ENCODE measurements around the gene INPP5F. TPM values are rescaled to one million over a fixed set of nuclear protein-coding genes. Genes with fewer than 3 reads are reported as not detected.

Gene INPP5F
- total and polyA plus RNA-seq, 4 experiments from 2014 or later, result 3.6 to 10.9 (median 8.0) TPM

DNA sequence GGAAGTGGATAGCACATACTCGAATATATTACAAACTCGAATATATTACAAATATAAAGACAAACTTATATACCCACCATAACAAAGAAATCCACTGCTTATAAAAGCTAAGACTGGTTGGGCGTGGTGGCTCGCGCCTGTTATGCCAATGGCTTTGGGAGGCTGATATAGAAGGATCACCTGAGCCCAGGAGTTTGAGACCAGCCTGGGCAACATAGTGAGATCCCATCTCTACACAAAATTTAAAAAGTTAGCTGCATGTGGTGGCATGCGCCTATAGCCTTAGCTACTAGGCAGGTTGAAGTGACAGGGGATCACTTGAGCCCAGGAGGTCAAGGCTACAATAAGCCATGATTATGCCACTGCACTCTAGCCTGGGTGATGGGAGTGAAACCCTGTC is 126.4 kb downstream of the INPP5F start:
- peaks cover 36 to 56% of the 10 kb centered on the region in 2 donors for H3K36me3 Mint-ChIP-seq
- no peaks in the 10 kb centered on the region for H3K27me3 Mint-ChIP-seq

DNA sequence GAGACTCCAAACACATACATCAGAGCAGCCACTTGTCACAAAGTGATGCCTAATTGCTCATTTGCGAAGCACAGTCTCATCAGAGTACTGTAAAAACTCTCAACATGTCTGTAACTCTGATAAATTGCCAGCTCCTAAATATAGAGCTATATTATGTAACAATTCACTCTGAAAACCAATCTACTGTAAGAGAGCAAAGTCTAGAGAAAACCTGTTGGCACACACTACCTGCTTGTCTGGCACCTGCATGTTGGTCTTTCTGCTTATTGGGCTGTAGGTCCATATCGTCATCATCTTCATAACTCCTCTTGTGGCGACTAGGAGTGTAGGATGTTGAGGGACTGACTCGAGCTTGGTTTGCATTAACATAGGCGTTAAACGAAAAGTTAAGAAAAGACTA is 127.0 kb downstream of the INPP5F start:
- H3K27ac Mint-ChIP-seq, result no peak overlapping the region
- CTCF ChIA-PET (ENCODE audit: partially characterized antibody), result interaction anchor here (0.9 to 1.0 kb wide), 2 partner anchors 8 to 102 kb away, joined by 3 read pairs; no protein-coding TSS in a partner anchor

More for the DNA sequence above, 126.4 kb downstream of the INPP5F start:
- Histone ChIP-seq H3K27me3 (ENCODE audit: insufficient read depth, low read length) (no peaks in the 10 kb centered on the region), H3K36me3 (ENCODE audit: insufficient read depth, low read length) (peaks cover 50% of the 10 kb centered on the region), H3K4me3 (ENCODE audit: low read length in 2 of 2) (no peak overlapping the region), H3K9me3 (ENCODE audit: control insufficient read depth in 1 of 2, low read length in 2 of 2) (no peaks in the 10 kb centered on the region), H3K27ac (ENCODE audit: low read depth, low read length) (no peak overlapping the region), H3K4me1 (ENCODE audit: insufficient read depth, low read length) (no peaks in the 10 kb centered on the region)
- intact Hi-C loops (cut with micrococcal nuclease), result no loop called here
- Mint-ChIP-seq H3K4me3 (no peak overlapping the region), H3K9me3 (no peaks in the 10 kb centered on the region), H3K27ac (peak overlapping the region in 1 of 7 donors; percentile 25), H3K4me1 (peaks cover 0 to 5% (median under 1%) of the 10 kb centered on the region in 4 donors)
- ChIA-PET CTCF (ENCODE audit: partially characterized antibody) (interaction anchor here (0.9 to 1.0 kb wide), 2 partner anchors 9 to 101 kb away, joined by 3 read pairs; no protein-coding TSS in a partner anchor), POLR2A (ENCODE audit: partially characterized antibody) (interaction anchor here (1.2 kb wide), 1 partner anchor 15 kb away, joined by 3 read pairs; no protein-coding TSS in a partner anchor)
- DNase-seq, result no peak

GRCh38 chr10:119853574-119853973 is 127.7 kb downstream of the INPP5F start:
- no peaks in the 10 kb centered on the region for H3K9me3 ChIP-seq (ENCODE audit: control insufficient read depth in 1 of 2, low read length in 2 of 2)
- Mint-ChIP-seq H3K4me1 (peaks cover 0 to 4% (median under 1%) of the 10 kb centered on the region in 4 donors), H3K27ac (peak overlapping the region in 3 of 7 donors; percentile 22 to 35 (median 25)), H3K9me3 (no peaks in the 10 kb centered on the region), H3K27me3 (no peaks in the 10 kb centered on the region), H3K36me3 (peaks cover 33 to 52% of the 10 kb centered on the region in 2 donors), H3K4me3 (no peak overlapping the region)
- CTCF ChIA-PET (ENCODE audit: partially characterized antibody), result no interaction called here
- intact Hi-C loops (cut with micrococcal nuclease), result no loop called here
- peaks cover 44% of the 10 kb centered on the region for H3K36me3 ChIP-seq (ENCODE audit: insufficient read depth, low read length)
- no peak for DNase-seq
- no peak overlapping the region for H3K27ac ChIP-seq (ENCODE audit: low read depth, low read length)
- POLR2A ChIA-PET (ENCODE audit: partially characterized antibody), result no interaction called here
- no peak overlapping the region for H3K4me3 ChIP-seq (ENCODE audit: low read length in 2 of 2)
- H3K4me1 ChIP-seq (ENCODE audit: insufficient read depth, low read length), result no peaks in the 10 kb centered on the region
- no peaks in the 10 kb centered on the region for H3K27me3 ChIP-seq (ENCODE audit: insufficient read depth, low read length)

More for the DNA sequence above, 127.0 kb downstream of the INPP5F start:
- H3K9me3 Mint-ChIP-seq, result no peaks in the 10 kb centered on the region
- Histone ChIP-seq H3K27ac (ENCODE audit: low read depth, low read length) (no peak overlapping the region), H3K9me3 (ENCODE audit: control insufficient read depth in 1 of 2, low read length in 2 of 2) (no peaks in the 10 kb centered on the region), H3K4me1 (ENCODE audit: insufficient read depth, low read length) (no peaks in the 10 kb centered on the region), H3K27me3 (ENCODE audit: insufficient read depth, low read length) (no peaks in the 10 kb centered on the region), H3K36me3 (ENCODE audit: insufficient read depth, low read length) (peaks cover 45% of the 10 kb centered on the region), H3K4me3 (ENCODE audit: low read length in 2 of 2) (no peak overlapping the region)
- POLR2A ChIA-PET (ENCODE audit: partially characterized antibody), result interaction anchor here (1.2 kb wide), 1 partner anchor 15 kb away, joined by 3 read pairs; no protein-coding TSS in a partner anchor
- H3K4me1 Mint-ChIP-seq, result peaks cover 0 to 4% (median under 1%) of the 10 kb centered on the region in 4 donors
- H3K4me3 Mint-ChIP-seq, result no peak overlapping the region
- intact Hi-C loops (cut with micrococcal nuclease), result no loop called here
- DNase-seq, result no peak
- H3K27me3 Mint-ChIP-seq, result no peaks in the 10 kb centered on the region
- H3K36me3 Mint-ChIP-seq, result peaks cover 35 to 55% of the 10 kb centered on the region in 2 donors

DNA sequence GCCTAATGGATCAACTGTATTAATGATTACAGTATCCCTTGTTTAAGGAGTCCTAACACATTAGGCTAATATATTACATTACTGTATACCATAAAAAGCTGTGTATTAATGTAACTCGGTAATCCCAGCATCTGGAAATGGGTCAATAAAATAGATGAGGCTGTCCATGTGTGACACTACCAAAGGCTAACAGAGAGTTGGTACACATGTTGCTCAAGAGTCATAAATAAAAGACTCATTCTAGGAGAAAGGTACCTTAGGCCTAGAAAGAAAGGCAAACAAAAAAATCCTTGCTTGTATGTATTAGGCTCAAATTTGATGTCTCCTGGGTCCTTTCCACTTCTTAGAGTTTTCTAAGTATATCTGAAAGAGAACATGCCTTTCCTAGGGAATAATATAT is 132.2 kb downstream of the INPP5F start:
- peaks cover 17% of the 10 kb centered on the region for H3K36me3 ChIP-seq (ENCODE audit: insufficient read depth, low read length)
- no peak for DNase-seq
- H3K9me3 ChIP-seq (ENCODE audit: control insufficient read depth in 1 of 2, low read length in 2 of 2), result no peaks in the 10 kb centered on the region
- Mint-ChIP-seq H3K4me3 (no peak overlapping the region), H3K27ac (no peak overlapping the region), H3K27me3 (no peaks in the 10 kb centered on the region), H3K36me3 (peaks cover 13 to 32% of the 10 kb centered on the region in 2 donors), H3K4me1 (peaks cover 20 to 40% (median 31%) of the 10 kb centered on the region in 4 donors), H3K9me3 (no peaks in the 10 kb centered on the region)
- no peaks in the 10 kb centered on the region for H3K27me3 ChIP-seq (ENCODE audit: insufficient read depth, low read length)
- CTCF ChIA-PET (ENCODE audit: partially characterized antibody), result interaction anchor here (1.6 to 7.5 kb wide), 5 partner anchors 15 to 250 kb away, joined by 6 to 105 read pairs (median 49); partner anchors contain the start of gene MCMBP
- H3K27ac ChIP-seq (ENCODE audit: low read depth, low read length), result no peak overlapping the region
- intact Hi-C loops (cut with micrococcal nuclease), result no loop called here
- no peak overlapping the region for H3K4me3 ChIP-seq (ENCODE audit: low read length in 2 of 2)
- POLR2A ChIA-PET (ENCODE audit: partially characterized antibody), result interaction anchor here (3.0 kb wide), 1 partner anchor 14 kb away, joined by 27 read pairs; the partner anchor contains the start of gene MCMBP
- peaks cover 28% of the 10 kb centered on the region for H3K4me1 ChIP-seq (ENCODE audit: insufficient read depth, low read length)

DNA sequence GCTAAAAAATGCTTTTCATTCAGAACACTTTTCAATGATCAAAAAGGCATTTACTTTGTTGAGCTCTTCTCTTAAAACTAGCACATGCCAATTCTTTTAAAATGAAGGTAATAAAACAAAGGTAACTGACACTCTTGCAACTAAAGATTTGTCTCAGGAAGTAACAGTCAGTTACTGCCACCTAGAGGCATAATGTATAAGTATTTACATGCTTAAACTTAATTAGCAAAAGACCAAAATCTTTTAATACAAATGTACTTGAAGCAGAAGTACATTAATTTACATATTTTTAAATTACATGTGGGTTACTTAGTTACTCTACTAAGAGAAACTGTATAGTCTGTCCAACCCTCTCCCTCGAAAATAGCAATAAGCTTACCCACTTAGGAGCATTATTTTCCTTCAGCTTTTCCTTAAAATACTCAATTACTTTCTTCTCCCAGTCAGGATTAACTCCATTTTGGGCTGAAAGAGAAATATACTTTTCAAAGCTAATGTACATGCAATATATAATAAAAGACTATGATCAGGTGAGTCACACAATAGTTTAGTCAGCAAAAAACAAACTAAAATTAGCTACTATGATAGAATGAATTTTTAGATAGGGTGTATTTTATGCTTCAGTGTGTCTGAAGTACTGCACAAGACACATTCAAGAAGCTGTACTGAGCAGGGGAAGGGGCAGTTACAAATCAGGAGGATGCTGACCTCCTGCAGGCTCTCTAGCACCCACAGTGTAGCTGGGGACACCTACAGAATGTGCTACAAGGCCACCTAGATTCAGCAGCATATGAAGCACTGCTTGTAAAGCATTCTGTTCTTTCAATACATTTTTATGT is 133.8 kb downstream of the INPP5F start:
- DNase-seq, result peak in 4 of 5 donors; percentile 45 to 52 (median 50)
- no peaks in the 10 kb centered on the region for H3K27me3 Mint-ChIP-seq
- Histone ChIP-seq H3K4me1 (ENCODE audit: insufficient read depth, low read length) (peaks cover 36% of the 10 kb centered on the region), H3K27ac (ENCODE audit: low read depth, low read length) (no peak overlapping the region), H3K9me3 (ENCODE audit: control insufficient read depth in 1 of 2, low read length in 2 of 2) (peaks cover 0 to 4% of the 10 kb centered on the region in 2 donors), H3K36me3 (ENCODE audit: insufficient read depth, low read length) (peaks cover 7% of the 10 kb centered on the region), H3K4me3 (ENCODE audit: low read length in 2 of 2) (no peak overlapping the region), H3K27me3 (ENCODE audit: insufficient read depth, low read length) (no peaks in the 10 kb centered on the region)
- POLR2A ChIA-PET (ENCODE audit: partially characterized antibody), result interaction anchor here (0.9 to 3.0 kb wide), 4 partner anchors 13 to 204 kb away, joined by 3 to 27 read pairs (median 4); partner anchors contain the start of gene MCMBP
- H3K27ac Mint-ChIP-seq, result peak overlapping the region in 6 of 7 donors; percentile 12 to 74 (median 24)
- CTCF ChIA-PET (ENCODE audit: partially characterized antibody), result interaction anchor here (0.6 to 7.5 kb wide), 29 partner anchors 10 to 590 kb away, joined by 3 to 105 read pairs (median 5); partner anchors contain the start of genes BAG3, INPP5F, MCMBP and RGS10
- H3K4me1 Mint-ChIP-seq, result peaks cover 26 to 50% (median 39%) of the 10 kb centered on the region in 4 donors
- peaks cover 19 to 31% of the 10 kb centered on the region in 2 donors for H3K36me3 Mint-ChIP-seq
- peaks cover 0 to 10% (median 5%) of the 10 kb centered on the region in 8 donors for H3K9me3 Mint-ChIP-seq
- no peak overlapping the region for H3K4me3 Mint-ChIP-seq
- intact Hi-C loops (cut with micrococcal nuclease), result loop anchor here (1.0 kb wide), 4 partner anchors 13 to 251 kb away; partner anchors contain the start of gene MCMBP

GRCh38 chr10:119860866-119861607 is 135.2 kb downstream of the INPP5F start:
- ChIA-PET POLR2A (ENCODE audit: partially characterized antibody) (interaction anchor here (4.2 kb wide), 1 partner anchor 11 kb away, joined by 19 read pairs; the partner anchor contains the start of gene MCMBP), CTCF (ENCODE audit: partially characterized antibody) (interaction anchor here (0.7 to 7.5 kb wide), 15 partner anchors 8 to 253 kb away, joined by 3 to 105 read pairs (median 5); partner anchors contain the start of genes BAG3 and MCMBP)
- peaks cover 46% of the 10 kb centered on the region for H3K4me1 ChIP-seq (ENCODE audit: insufficient read depth, low read length)
- H3K36me3 ChIP-seq (ENCODE audit: insufficient read depth, low read length), result peaks cover 7% of the 10 kb centered on the region
- peak overlapping the region in 5 of 7 donors; percentile 9 to 59 (median 15) for H3K27ac Mint-ChIP-seq
- H3K9me3 ChIP-seq (ENCODE audit: control insufficient read depth in 1 of 2, low read length in 2 of 2), result peaks cover 0 to 4% of the 10 kb centered on the region in 2 donors
- H3K4me3 Mint-ChIP-seq, result no peak overlapping the region
- H3K27ac ChIP-seq (ENCODE audit: low read depth, low read length), result no peak overlapping the region
- DNase-seq, result no peak
- intact Hi-C loops (cut with micrococcal nuclease), result no loop called here
- peaks cover 20 to 31% of the 10 kb centered on the region in 2 donors for H3K36me3 Mint-ChIP-seq
- H3K4me3 ChIP-seq (ENCODE audit: low read length in 2 of 2), result no peak overlapping the region
- H3K27me3 ChIP-seq (ENCODE audit: insufficient read depth, low read length), result no peaks in the 10 kb centered on the region
- peaks cover 0 to 11% (median 5%) of the 10 kb centered on the region in 8 donors for H3K9me3 Mint-ChIP-seq
- H3K27me3 Mint-ChIP-seq, result no peaks in the 10 kb centered on the region
- peaks cover 32 to 64% (median 47%) of the 10 kb centered on the region in 4 donors for H3K4me1 Mint-ChIP-seq
